Measurements from ENCODE around the gene NFATC3.

The NFATC3 gene

DNA sequence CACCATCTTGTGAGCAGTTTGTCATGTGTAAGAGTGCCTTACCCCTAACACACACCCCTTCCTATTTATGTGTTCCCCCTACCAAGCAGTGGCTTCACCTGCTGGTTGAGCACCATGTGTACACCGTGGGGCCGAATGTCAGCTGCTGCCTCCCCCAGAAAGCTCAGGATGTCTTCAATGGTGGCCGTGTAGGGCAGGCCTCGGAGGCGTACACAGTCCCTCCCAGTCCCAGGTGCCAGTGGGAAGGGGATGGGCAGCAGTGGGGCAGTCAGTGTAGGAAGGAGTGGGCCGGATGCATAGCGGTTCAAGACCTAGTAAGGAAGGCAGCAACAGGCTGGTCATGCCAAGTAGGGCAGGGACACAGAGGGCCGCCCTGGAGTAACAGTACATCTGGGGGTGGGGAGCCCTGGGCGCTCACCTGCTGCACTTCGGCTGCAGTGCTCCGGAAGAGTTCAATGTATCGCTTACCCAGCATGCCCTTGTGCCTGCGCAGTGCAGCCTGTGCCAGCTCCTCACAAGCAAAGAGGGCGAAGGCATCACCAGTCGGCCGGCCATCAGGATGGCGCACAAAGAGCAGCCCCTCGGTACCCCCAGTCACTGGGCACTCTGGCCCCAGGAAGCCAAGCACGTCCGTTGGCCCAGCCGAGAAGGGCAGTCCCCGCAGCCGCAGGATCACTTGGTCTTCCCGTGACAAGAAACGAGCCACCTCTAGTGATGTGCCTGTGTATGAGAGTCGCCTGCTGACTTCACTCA lies 146.4 kb downstream of the NFATC3 start:
- H3K27ac ChIP-seq = no peak overlapping the region
- TF ChIP-seq, protein P1, sequence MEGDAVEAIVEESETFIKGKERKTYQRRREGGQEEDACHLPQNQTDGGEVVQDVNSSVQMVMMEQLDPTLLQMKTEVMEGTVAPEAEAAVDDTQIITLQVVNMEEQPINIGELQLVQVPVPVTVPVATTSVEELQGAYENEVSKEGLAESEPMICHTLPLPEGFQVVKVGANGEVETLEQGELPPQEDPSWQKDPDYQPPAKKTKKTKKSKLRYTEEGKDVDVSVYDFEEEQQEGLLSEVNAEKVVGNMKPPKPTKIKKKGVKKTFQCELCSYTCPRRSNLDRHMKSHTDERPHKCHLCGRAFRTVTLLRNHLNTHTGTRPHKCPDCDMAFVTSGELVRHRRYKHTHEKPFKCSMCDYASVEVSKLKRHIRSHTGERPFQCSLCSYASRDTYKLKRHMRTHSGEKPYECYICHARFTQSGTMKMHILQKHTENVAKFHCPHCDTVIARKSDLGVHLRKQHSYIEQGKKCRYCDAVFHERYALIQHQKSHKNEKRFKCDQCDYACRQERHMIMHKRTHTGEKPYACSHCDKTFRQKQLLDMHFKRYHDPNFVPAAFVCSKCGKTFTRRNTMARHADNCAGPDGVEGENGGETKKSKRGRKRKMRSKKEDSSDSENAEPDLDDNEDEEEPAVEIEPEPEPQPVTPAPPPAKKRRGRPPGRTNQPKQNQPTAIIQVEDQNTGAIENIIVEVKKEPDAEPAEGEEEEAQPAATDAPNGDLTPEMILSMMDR (conservative IDR thresholded peaks at IDR 0.05) = no peak

DNA sequence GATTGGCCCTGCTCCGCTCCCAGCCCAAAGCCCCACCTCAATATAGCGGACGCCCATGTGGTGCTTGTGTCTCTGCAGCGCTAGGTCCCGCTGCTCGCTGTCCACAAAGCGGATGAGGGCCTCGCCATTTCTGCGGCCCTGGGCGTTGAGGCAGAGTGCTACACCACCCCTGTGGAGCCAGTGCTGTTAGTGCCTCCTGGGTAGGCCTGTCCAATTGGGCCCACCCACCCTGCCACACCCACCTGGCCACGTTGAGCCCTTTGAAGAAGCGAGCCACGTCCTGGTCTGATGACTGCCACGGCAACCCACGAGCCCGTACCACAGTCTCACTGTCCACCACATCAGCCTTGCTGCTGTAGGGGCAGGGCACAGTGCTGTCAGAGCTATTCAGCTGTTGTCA lies 147.2 kb downstream of the NFATC3 start:
- TF ChIP-seq, protein P1 (conservative IDR thresholded peaks at IDR 0.05) = no peak

DNA sequence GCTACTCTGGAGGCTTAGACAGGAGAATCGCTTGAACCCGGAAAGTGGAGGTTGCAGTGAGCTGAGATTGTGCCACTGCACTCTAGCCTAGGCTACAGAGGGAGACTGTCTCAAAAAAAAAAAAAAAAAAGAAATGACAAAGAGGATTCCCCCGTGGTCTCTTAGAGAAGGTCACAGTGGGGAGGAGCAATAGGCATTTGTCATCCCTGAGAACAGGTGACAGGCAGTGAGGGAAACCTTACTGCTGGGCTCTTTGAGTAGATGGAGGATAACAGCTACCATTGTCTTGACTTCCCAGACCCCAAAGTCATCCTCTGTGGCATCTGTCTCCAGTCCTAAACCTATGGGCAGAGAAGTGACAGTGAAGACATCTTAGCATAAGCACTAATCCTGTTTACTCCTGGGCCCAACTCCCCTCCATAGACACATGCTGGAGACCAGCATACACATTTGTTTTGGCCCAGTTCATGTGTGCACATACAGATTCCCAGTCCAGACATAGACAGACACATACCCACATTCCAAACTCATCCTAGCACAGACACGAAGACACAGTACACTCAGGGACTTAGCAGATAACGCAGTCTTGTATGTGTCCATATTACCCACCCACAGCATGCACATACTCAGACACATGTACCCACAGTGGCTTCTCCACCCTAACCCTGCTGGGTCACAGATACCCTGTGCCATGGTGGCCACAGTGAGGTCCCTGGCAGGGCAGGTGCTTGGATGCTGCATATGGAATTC lies 148.1 kb downstream of the NFATC3 start:
- peak overlapping the region; percentile 92 for H3K27ac ChIP-seq
- TF ChIP-seq, protein P1 (conservative IDR thresholded peaks at IDR 0.05) = no peak

More for the DNA sequence above, 147.2 kb downstream of the NFATC3 start:
- H3K27ac ChIP-seq = peak overlapping the region; percentile 92

DNA sequence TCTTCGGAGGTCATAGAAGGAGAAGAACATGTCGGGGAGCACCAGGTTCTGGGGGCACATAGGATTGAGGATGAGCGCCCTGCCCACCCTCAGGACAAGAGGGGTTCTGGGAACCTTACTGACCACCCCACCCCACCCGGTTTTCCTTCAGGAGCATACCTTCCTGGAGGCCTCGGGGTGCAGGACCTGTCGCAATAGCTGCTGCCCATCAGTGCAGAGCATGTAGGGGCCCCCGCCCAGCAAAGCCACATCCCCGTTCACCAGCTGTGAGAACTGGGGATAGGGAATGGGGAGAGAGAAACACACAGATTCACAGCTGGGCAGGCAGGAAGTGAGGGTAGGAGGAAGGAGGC lies 148.6 kb downstream of the NFATC3 start:
- peak overlapping the region; percentile 92 for H3K27ac ChIP-seq
- TF ChIP-seq, protein P1 (conservative IDR thresholded peaks at IDR 0.05) = no peak

DNA sequence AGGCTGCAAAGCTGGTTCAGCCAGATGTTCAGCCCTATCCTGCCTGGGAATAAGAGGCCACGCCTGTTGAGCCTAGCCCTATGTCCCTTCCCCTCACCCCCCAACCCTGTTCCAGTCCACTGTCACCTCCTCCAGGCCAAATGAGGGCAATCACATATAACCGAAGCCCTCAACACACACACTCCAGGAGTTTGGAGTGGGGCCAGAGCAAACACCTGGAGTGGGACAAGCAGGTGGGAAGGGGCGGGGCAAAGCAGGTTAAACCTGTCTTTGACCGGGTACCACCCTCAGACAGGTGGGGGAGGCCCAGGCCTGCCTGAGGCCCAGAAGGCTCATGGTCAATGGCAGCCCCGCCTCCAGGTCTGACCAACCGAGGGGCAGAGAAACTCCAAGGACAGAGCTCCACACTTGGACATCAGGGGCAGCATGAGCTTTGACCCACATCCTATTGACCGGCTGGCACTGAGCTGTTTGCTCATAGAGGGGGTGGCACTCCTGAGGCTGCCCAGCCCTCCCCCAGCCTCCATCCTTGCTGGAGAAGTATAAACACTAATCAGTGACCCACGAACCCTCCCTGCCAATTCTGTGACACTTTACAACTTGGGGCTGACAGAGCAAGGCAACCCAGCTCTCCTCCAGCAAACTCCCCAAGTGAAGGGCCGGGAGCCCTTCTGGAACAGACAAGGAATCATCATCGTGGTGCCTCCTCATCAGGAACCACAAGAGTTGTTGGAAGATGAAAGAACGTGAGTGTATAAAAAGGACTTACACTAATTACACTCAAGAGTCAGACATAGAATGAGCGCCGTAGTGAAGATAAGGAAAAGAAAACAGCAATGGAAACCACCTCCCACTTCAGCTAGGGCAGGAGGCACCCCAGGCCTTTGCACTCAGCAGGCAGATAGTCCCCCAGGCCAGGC lies 149.3 kb downstream of the NFATC3 start:
- peak overlapping the region; percentile 92 for H3K27ac ChIP-seq
- TF ChIP-seq, protein P1 (conservative IDR thresholded peaks at IDR 0.05) = no peak

DNA sequence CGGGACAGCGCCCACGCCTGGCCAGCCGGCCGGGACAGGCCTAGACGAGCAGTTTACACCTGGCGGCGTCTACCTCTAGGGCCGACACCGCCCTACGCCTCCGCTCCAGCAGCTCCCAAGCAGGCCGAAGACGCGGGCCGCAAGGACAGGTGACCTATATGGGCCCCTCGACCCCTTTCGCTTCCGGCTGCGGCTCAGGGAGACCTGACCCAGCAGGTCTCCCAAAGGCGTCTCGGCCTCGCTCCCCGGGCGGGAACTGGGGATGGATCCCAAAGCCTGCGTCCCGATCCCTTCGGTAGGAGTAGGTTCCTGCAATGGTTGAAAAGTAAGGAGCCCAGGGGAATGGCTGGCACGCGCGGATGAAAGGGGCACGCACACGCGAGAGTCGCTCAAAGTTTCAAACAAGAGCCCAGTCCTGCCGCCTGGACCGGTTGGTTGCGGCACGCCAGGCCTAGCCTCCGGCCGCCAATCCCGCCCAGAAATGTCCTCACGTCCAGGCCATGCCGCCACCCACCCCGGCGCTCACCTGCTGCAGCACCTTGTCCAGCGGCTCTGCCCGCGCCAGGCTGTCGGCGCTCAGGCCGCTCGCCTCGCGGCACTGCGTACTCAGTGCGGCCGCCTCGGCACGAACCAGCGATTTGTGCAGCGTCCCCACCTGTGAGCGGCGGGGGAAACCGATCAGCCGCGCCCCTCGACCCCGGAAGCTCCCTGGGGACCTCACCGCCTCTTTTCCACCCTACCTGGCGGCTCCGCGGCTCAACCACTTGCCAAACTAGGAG lies 150.1 kb downstream of the NFATC3 start:
- H3K27ac ChIP-seq = peak overlapping the region; percentile 92
- TF ChIP-seq, protein P1 (conservative IDR thresholded peaks at IDR 0.05) = peak; percentile 42
